Measurements from ENCODE around the gene ZNF668.

DNA sequence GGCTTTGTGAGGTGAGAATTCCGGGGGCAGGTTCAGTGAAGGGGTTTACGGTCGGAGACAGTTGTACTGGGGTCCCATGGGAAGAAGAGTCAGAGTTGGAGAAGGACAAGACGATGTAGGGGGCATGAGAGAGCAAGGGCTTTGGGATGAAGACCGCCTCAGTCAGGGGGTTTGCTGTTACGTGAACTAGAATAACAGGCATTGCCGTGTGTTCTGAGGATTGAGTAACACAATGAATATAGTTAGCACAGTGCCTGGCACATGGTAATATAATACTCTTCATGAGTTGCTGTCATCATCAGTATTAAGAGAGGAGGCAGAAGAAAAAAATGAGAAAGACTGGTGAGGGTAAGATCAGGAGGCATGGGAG lies 759 bp upstream of the ZNF668 start:
- TF ChIP-seq, protein P1, sequence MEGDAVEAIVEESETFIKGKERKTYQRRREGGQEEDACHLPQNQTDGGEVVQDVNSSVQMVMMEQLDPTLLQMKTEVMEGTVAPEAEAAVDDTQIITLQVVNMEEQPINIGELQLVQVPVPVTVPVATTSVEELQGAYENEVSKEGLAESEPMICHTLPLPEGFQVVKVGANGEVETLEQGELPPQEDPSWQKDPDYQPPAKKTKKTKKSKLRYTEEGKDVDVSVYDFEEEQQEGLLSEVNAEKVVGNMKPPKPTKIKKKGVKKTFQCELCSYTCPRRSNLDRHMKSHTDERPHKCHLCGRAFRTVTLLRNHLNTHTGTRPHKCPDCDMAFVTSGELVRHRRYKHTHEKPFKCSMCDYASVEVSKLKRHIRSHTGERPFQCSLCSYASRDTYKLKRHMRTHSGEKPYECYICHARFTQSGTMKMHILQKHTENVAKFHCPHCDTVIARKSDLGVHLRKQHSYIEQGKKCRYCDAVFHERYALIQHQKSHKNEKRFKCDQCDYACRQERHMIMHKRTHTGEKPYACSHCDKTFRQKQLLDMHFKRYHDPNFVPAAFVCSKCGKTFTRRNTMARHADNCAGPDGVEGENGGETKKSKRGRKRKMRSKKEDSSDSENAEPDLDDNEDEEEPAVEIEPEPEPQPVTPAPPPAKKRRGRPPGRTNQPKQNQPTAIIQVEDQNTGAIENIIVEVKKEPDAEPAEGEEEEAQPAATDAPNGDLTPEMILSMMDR (IDR thresholded peaks at IDR 0.05; ENCODE audit: insufficient read depth, low read length) = no peak
- TF ChIP-seq POLR2AphosphoS5 (IDR thresholded peaks at IDR 0.05; ENCODE audit: low read depth) (no peak), SPI1 (IDR thresholded peaks at IDR 0.05; ENCODE audit: borderline replicate concordance, low read depth) (no peak), GABPA (IDR thresholded peaks at IDR 0.05; ENCODE audit: low read depth) (no peak)
- TF ChIP-seq, protein P2, sequence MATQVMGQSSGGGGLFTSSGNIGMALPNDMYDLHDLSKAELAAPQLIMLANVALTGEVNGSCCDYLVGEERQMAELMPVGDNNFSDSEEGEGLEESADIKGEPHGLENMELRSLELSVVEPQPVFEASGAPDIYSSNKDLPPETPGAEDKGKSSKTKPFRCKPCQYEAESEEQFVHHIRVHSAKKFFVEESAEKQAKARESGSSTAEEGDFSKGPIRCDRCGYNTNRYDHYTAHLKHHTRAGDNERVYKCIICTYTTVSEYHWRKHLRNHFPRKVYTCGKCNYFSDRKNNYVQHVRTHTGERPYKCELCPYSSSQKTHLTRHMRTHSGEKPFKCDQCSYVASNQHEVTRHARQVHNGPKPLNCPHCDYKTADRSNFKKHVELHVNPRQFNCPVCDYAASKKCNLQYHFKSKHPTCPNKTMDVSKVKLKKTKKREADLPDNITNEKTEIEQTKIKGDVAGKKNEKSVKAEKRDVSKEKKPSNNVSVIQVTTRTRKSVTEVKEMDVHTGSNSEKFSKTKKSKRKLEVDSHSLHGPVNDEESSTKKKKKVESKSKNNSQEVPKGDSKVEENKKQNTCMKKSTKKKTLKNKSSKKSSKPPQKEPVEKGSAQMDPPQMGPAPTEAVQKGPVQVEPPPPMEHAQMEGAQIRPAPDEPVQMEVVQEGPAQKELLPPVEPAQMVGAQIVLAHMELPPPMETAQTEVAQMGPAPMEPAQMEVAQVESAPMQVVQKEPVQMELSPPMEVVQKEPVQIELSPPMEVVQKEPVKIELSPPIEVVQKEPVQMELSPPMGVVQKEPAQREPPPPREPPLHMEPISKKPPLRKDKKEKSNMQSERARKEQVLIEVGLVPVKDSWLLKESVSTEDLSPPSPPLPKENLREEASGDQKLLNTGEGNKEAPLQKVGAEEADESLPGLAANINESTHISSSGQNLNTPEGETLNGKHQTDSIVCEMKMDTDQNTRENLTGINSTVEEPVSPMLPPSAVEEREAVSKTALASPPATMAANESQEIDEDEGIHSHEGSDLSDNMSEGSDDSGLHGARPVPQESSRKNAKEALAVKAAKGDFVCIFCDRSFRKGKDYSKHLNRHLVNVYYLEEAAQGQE (IDR thresholded peaks at IDR 0.05; ENCODE audit: insufficient replicate concordance, low read depth) = no peak

Data from HL-60 (cell line).